ENCODE data around the gene QSOX1. TPM values are rescaled to one million over a fixed set of nuclear protein-coding genes. Genes with fewer than 3 reads are reported as not detected.

Gene QSOX1
- total RNA-seq, 2 donors from 2014 or later: 395 to 450 TPM

- H3K9me3 ChIP-seq: no peaks in the 10 kb centered on the region
- intact Hi-C loops (cut with DNase I): no loop called here
- DNase-seq: no peak
- H3K4me3 ChIP-seq: no peak overlapping the region
- H3K27me3 ChIP-seq: no peaks in the 10 kb centered on the region
- H3K9ac ChIP-seq (ENCODE audit: low read depth in 2 of 2, low read length in 2 of 2): no peak overlapping the region
- peak overlapping the region; percentile 15 for H3K27ac ChIP-seq
- no peak for TF ChIP-seq CTCF (IDR thresholded peaks at IDR 0.05)
- H3K36me3 ChIP-seq: no peaks in the 10 kb centered on the region
- peaks cover 28% of the 10 kb centered on the region for H3K4me1 ChIP-seq
Observed at GRCh38 chr1:180163041-180163440, 8.4 kb downstream of the QSOX1 start.

GRCh38 chr1:180165096-180165495 is 10.4 kb downstream of the QSOX1 start:
- no peak for TF ChIP-seq CTCF (IDR thresholded peaks at IDR 0.05)
- Histone ChIP-seq H3K4me3 (no peak overlapping the region), H3K9ac (ENCODE audit: low read depth in 2 of 2, low read length in 2 of 2) (no peak overlapping the region), H3K9me3 (no peaks in the 10 kb centered on the region), H3K4me1 (peaks cover 25% of the 10 kb centered on the region), H3K27ac (no peak overlapping the region), H3K36me3 (no peaks in the 10 kb centered on the region), H3K27me3 (no peaks in the 10 kb centered on the region)
- intact Hi-C loops (cut with DNase I): no loop called here
- DNase-seq: no peak

GRCh38 chr1:180165509-180166435 is 11.1 kb downstream of the QSOX1 start:
- Histone ChIP-seq H3K4me3 (no peak overlapping the region), H3K36me3 (no peaks in the 10 kb centered on the region), H3K4me1 (peaks cover 31% of the 10 kb centered on the region), H3K9ac (ENCODE audit: low read depth in 2 of 2, low read length in 2 of 2) (no peak overlapping the region), H3K27me3 (no peaks in the 10 kb centered on the region), H3K27ac (no peak overlapping the region), H3K9me3 (no peaks in the 10 kb centered on the region)
- no peak for TF ChIP-seq CTCF (IDR thresholded peaks at IDR 0.05)
- DNase-seq: no peak
- intact Hi-C loops (cut with DNase I): no loop called here

GRCh38 chr1:180166436-180166800 is 11.7 kb downstream of the QSOX1 start:
- Histone ChIP-seq H3K27me3 (no peaks in the 10 kb centered on the region), H3K9ac (ENCODE audit: low read depth in 2 of 2, low read length in 2 of 2) (no peak overlapping the region), H3K4me3 (no peak overlapping the region), H3K9me3 (no peaks in the 10 kb centered on the region), H3K4me1 (peaks cover 31% of the 10 kb centered on the region), H3K27ac (no peak overlapping the region), H3K36me3 (no peaks in the 10 kb centered on the region)
- intact Hi-C loops (cut with DNase I): no loop called here
- DNase-seq: no peak
- TF ChIP-seq CTCF (IDR thresholded peaks at IDR 0.05): no peak

DNA sequence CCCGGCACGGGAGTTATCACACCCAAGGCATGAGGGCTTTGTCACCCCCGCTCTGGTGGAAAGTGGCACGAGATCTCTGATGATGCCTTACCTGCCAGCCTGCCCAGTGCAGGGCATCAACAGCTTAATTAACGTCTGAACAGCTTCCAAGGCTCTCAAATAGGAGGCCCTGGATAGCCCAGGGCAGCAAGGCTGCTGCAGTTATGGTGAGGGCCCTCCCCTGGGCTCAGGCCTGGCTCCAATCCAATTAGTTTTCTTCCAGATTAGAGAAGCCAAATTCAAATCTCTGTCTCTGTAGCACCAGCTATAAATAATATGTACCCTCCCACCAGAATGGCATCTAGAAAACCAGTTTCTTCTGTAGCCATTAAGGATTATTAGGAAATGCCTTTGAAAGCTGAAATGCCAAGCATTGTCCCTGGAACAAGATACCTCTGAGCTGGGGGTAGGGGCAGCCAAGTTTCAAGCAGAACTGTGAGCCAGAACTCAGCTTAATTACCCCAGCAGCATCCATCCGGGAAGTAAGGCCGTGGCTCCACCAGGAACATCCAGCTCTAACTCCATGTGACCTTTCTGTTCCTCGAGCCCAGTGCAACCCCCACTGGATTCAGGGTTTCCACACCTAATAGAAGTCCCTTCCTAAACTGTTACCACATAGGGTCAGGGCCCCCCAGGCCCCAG is 12.5 kb downstream of the QSOX1 start:
- H3K9me3 ChIP-seq: no peaks in the 10 kb centered on the region
- intact Hi-C loops (cut with DNase I): no loop called here
- H3K4me3 ChIP-seq: no peak overlapping the region
- no peaks in the 10 kb centered on the region for H3K27me3 ChIP-seq
- H3K36me3 ChIP-seq: no peaks in the 10 kb centered on the region
- TF ChIP-seq CTCF (IDR thresholded peaks at IDR 0.05): no peak
- DNase-seq: no peak
- peaks cover 31% of the 10 kb centered on the region for H3K4me1 ChIP-seq
- peak overlapping the region in 1 of 2 donors; percentile 62 for H3K9ac ChIP-seq (ENCODE audit: low read depth in 2 of 2, low read length in 2 of 2)
- H3K27ac ChIP-seq: peak overlapping the region; percentile 86
